ENCODE measurements around the gene EFCAB6.

EFCAB6 gene

DNA sequence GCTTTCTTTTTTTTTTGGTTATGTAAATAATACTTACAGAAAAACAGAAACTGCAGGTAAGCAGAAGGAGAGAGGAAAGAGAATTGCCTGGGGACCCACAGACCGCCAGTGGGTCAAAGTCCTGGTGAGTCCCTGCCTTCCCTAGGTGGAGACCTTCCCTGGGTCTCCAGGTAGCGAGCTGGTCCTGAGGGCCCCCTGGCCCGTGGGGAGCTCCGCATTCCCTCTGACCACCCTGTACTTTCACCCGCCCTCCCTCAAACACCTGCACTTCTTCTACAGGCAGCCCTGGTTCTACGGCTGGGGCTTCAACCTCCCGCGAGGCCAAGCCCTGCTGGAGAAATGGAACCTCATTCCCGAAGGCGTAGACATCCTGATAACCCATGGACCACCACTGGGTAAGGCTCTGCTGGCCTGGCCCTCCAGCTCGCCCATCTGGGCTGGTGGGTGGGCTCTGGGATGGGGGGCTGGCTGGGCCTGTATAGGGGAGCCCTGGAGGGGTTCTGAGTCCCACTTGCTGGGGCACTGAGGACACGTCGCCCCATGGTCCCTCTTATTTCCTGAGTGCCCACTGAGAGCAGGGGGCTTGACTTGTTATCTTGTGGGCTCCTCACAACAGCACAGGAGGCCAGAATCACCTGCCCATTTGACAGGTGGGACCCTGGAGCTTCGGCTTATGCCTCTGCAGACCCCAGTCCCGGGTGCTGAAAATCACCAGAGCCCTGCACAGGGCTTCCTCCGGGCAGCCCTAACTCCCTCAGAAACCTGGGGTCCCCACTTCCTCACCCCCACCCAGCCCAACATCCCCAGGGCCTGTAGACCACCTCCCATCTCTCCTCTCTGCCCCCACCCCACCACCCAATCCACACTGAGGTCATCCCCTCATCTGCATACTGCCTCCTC lies 313.9 kb downstream of the EFCAB6 start:
- no peak for DNase-seq

DNA sequence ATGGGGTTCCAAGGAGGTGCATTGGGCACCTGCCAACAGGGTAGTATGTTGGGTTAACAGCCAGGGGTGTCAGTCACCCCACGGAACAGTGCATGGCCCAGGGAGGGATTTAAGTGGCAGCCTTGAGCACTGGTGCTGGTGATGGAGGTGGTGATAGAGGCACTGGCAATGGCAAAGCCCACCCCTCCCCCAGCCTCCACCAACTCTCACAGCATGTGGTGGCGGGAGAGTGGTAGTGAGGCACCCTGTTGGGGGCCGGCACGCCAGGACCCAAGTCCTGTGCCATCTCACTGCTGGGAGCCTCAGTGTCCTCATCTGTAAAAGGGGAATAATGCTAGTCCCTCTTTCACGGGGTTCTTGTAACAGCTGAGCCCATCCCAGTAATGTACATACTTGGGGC lies 318.8 kb downstream of the EFCAB6 start:
- DNase-seq: no peak

DNA sequence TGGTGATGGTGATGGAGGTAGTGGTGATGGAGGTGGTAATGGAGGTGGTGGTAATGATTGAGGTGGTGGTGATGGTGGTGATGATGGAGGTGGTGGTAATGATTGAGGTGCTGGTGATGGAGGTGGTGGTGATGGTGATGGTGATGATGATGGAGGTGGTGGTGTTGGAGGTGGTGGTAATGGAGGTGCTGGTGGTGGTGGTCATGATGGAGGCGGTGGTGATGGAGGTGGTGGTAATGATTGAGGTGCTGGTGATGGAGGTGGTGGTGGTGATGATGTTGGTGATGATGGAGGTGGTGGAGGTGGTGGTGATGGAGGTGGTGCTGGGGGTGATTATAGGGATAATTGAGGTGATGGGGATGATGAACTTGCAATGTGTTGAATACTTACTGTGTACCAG lies 320.4 kb downstream of the EFCAB6 start:
- no peak for DNase-seq

DNA sequence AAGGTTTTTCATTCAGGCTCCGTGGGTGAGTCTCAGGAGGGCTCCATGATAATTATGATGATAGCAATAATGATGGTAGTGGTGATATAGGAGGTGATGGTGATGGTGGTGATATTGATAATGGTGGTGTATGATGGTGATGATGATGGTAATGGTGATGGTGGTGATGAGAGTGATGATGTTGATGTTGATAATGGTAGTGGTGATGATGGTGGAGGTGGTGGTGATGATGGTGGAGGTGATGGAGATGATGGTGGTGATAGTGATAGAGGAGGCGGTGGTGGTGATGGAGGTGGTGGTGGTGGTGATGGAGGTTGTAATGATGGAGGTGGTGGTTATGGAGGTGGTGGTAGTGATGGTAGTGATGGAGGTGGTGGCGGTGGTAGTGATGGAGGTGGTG lies 320.9 kb downstream of the EFCAB6 start:
- no peak for DNase-seq

DNA sequence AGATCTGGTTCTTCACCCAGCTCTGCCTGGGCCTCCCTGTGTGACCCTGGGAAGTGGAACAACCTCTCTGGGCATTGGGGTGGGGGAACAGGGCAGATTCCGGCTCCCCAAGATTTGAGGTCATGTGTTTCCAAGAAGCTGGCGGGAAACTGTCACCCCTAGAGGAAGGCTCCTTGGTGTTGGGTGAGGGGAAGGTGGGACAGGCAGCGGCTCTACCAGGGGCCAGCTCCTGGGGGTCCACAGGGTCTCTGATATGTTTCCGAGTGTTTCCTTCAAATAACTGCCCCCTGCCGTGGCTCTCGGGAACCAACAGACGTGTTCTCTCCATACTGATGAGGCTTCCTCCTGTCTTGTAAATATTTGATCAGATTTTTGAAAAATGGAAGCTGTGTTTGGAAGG lies 321.8 kb downstream of the EFCAB6 start:
- DNase-seq: no peak

DNA sequence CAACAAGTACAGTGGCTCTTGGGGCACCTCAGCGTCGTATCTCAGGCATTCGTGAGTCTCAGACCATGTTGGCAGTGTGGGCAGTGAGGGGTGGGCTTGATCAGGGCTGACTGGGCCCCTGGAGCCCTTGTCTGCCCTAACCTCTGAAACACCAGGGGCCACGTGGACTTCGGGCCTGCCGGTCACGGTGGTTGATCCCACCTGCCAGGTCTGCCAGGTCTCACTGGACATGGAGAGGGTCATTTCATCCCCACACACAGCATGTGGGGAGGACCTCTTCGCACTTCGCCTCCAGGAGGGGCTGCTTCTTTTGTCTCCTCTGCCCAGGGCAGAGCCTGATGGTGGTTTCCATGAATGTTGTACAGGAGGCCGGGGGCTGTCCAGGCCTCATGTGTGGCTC lies 323.2 kb downstream of the EFCAB6 start:
- DNase-seq: no peak

DNA sequence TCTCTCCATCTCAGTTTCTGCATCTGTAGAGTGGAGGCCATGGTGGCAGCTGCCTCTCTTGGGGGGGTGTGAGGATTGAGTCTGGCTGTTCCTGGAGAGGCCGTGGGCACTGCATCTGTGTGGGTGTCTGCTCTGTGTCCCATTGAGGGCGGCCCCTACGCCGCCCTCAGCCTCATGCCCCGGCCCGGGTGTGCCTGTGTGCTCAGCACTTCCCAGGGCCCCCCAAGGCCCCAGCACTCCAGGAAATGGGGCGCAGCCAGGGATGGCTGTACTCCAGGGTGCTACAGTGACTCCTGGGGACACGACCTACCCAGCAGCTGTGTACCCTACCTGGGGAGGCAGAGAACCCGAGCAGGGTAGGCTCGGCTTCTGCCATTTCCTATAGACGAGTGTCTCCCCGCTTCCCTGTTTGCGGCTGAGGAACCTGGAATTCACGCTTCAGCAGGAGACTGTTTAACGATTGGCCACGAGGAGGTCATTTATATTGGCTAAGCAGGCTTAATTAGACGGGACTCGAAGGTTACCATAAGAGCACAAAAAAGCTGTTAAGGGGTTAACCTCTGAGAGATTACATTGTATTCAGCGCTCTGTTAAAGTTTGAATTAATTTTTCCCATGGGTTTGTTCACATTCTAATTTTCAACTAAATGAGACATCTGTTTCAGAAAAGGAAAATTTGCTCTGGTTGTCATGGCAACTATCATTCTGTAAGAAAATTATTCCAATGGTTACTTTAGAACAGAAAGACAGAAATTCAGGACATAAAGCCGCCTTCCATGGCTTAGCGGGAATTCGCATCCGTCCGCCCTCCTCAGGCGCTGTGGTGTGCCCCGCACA lies 323.9 kb downstream of the EFCAB6 start:
- no peak for DNase-seq

DNA sequence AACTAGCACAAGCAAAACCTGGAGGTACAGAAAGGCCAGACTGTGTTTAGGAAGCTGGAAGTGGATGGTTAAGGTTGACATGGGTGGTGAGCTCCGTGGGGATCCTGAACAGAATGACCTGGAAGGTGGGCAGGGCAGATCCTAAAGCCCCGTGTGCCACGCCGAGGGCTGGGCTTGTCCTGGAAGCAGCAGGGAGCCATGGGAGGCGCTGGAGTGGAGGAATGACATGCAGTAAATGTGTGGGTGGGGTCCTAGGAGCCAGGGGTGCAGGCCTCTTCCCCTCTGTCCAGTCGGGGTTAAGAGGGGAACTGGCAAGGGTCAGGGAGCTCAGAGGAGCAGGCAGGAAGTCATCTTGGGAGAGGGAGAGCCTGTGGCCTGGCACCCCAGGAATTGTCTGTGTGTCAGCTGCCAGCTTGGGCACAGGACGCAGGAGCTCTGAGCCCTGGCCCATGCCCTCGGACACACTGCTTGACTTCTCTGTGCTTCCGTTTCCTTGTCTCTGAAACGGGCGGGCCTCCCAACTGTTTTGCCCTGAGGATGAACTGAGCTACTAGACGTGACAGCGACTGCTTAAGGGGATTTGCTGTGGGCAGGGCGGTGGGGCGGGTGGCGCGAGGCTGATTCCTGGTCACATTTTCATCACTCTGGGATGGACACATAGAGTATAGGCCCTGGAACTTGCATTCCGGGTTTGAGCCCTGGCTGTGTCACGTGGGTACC lies 324.6 kb downstream of the EFCAB6 start:
- DNase-seq: no peak

DNA sequence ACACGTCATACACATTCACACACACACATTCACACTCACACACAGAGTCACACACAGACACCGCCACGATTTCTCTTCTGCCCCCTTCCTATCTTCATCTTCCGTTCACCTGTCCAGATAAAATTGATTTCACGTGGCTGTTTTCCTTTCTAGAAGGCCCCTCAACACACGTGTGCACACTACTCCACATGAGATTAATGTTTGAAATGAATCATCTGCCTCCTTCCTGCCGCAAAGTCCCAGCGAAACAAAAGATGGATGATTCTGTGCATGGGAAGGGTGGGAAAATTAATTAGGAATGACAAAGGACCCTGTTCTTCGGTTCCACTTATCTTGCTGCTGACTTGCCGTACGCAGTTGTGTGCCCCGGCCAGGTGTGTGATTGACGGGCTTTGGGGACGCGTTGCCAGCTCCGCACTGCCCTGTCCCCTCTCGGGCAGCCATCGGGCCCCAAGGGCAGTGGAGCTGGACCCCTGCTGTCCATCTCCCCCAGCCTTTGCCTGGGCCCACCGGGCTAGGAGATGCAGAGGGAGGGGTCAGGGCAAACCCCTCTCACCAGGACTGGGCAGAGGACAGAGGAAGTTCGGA lies 326.5 kb downstream of the EFCAB6 start:
- no peak for DNase-seq

DNA sequence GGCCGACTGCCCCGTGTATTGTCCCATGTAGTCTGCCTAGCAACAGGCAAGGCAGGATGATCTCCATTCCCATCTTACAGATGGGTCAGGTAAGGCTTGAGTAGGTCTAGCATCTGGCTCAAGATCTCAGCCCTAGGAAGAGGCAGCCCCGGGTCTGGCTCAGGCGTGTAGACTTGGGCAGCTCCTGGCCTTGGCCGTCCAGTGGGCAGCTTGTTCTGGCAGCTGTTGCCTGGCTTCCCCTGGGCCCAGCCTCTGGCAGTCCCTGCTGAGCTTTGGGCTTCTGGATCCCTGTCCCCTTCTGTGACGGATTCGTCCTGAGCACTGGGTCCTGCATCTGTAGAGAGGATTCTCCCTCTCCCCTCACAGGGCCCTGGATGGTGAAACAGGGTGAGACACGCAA lies 327.9 kb downstream of the EFCAB6 start:
- DNase-seq: no peak

DNA sequence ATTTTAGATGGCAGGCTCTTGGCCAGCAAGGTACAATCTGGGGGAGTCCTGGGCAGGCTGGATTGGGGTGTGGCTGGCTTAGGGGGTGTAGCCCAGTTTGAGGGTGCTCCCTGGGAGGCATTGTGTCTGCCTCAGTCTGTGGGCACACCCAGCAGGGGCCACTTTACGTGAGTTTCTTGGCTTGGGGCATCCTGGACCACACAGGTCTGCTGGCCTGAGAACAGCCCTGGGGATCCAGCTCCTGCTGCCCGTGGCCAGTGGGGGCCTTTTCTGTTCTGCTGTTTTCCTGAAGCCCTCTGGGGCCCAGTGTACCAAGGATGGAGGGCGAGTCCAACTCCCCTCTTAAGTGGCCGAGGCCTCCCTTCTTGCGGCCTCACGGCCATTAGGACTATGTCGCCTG lies 328.4 kb downstream of the EFCAB6 start:
- no peak for DNase-seq

DNA sequence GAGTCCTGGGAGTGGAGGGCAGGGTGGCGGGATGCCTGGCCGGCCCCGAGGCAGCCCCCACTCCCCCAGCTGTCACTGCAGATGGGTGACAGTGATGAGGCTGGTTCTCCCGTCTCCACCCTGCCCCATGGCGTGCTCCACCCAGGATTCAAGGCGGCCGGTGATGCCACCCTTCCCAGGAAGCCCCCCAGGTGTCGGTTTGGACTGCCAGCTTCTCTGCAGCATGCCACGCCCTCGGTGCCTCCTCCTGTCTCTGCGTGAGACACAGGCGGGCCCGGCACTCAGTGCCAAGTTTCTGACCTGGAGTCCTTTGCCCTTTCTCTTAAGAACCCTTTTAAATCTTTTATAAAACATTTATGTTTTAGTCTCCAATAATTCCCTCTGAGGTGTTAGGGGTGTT lies 328.8 kb downstream of the EFCAB6 start:
- DNase-seq: no peak

DNA sequence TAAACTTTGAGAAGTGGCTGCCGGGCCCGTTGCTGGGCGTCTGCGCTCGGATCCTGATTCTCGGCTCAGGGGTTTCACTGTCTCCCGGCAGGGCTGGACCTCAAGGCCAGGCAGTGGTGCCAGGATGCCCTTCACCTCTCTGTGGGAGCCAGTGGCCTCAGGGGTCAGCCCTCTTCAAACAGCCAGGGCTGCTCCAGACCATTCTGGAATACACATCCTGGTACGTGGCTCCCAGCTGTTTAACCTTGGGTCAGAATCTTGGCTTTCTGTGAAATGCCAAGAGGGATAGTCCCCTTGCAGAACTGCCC lies 329.8 kb downstream of the EFCAB6 start:
- DNase-seq: no peak

DNA sequence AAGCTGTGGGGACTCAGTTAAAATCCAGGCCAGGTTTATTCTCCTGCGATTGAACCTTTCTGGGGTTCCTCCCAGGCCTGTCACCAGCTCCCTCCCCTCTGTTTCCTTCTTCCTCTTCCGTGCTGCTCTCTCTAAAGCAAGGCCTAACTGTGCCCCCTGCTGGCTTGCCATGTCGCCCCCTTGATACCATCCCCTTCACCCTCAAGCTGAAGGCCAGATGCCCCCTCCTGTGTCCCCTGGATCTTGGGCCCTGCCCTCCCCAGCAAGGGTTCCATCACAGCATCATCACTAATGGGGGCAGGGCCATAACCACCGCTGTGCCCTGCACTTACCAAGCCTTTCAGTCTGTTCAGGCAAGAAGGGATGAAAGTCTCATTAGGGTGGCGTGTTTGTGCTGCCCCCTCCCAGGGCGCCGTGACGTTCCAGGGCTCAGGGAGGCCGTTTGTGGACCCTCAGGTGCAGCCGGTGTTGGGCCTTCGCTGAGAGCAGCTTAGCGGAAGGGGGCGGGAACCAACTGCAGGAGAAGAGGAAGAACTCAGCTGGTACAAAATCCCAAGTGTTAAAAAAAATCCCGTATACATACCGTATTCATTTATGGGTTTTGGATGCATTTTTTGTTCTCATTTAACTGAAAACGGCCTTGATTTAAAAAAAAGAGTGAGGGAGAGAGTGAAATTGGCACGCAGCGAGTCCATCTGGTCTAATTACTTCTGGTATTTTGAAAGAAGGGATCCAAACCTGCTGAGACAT lies 330.4 kb downstream of the EFCAB6 start:
- DNase-seq: no peak

DNA sequence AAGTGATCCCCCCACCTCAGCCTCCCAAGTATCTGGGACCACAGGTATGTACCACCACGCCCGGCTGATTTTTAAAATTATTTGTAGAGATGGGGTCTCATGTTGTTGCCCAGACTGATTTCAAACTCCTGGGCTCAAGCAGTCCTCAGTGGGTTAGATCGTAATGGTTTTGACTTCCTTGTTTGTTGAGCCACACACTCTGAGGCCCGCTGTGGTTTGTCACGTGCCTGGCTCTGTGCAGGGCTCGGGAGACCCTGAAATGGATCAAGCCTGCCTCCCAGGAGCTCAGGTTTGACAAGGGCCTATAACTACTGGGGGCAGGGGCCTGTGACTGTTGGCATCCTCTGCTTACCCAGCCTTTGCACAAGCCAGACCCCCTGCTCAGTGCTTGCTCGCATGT lies 332.1 kb downstream of the EFCAB6 start:
- no peak for DNase-seq

DNA sequence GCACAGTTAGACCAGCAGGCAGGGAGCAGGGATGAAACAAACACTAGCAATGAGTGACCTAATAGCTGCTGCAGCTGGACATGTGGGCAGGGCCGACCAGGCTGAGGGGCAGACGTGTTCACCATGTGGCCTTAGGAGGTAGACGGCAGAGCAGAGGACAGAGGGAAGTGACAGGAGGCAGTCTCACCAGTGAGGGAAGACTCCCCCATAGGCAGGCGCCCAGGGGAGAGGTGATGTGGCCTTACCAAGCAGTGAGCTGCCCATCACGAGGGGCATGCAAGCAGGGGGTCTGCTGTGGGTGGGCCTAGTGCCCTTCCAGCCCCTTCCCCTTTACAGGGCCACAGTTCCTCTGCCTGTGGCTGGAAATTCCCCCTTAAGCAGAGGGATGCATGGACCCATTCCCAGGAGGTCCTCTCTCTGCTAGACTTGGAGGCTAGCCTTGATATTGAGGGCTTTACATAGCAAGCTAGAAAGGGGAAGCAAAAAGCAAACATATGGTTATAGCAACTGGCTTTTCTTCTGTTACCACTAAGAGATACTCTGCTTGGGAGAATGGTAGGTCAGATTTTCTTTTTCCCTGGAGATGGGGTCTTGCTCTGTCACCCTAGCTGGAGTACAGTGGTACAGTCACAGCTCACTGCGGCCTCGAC lies 332.7 kb downstream of the EFCAB6 start:
- no peak for DNase-seq

Measured in 8988T (cell line).